HG03064 (cell line): ENCODE data around the gene MED20.
"Not testable (repeated sequence)": the region's sequence is repeated elsewhere in the genome, so short reads cannot be mapped to it uniquely, and the experiment has no call there.

Source experiments
- ATAC-seq: cut with Tn5 transposase; IDR thresholded peaks from one replicate; pipeline ENCODE4 v1.9.1; 2021; ENCODE audit warnings: low read depth; ENCODE audit not compliant: unreplicated experiment

The MED20 gene

GRCh38 chr6:41920921-41921711 lies at the start of gene MED20, which contains the start of gene BYSL:
Gene MED20 (minus strand): TSS chr6:41921139. CDS start chr6:41921018, 121 bp downstream.
Gene BYSL (plus strand): TSS chr6:41921499. CDS start chr6:41921563, 64 bp downstream.
- peak; percentile 88 for ATAC-seq

- no peak for ATAC-seq
These were observed 49.5 kb upstream of the MED20 start for GRCh38 chr6:41970436-41970846.

- no peak for ATAC-seq
These were observed 46.7 kb upstream of the MED20 start for GRCh38 chr6:41967312-41968287.

GRCh38 chr6:41966961-41967311 lies 46.0 kb upstream of the MED20 start:
- no peak for ATAC-seq

GRCh38 chr6:41966214-41966920 lies 45.4 kb upstream of the MED20 start:
- ATAC-seq = no peak

GRCh38 chr6:41965429-41966213 lies 44.7 kb upstream of the MED20 start:
- no peak for ATAC-seq

- ATAC-seq = no peak
These were observed 43.4 kb upstream of the MED20 start for GRCh38 chr6:41964201-41964887.

- no peak for ATAC-seq
These were observed 42.4 kb upstream of the MED20 start for GRCh38 chr6:41963371-41963770.

GRCh38 chr6:41960028-41960427 lies 39.1 kb upstream of the MED20 start:
- no peak for ATAC-seq

GRCh38 chr6:41958022-41958856 lies 37.3 kb upstream of the MED20 start:
- no peak for ATAC-seq

GRCh38 chr6:41957117-41957516 lies 36.2 kb upstream of the MED20 start:
- ATAC-seq = no peak

- ATAC-seq = no peak
These were observed 34.5 kb upstream of the MED20 start for GRCh38 chr6:41955412-41955811.

- ATAC-seq = no peak
These were observed 33.7 kb upstream of the MED20 start for GRCh38 chr6:41954668-41955067.

- no peak for ATAC-seq
These were observed 26.8 kb upstream of the MED20 start for GRCh38 chr6:41947581-41948220.

GRCh38 chr6:41943456-41943855 lies 22.5 kb upstream of the MED20 start:
- no peak for ATAC-seq

GRCh38 chr6:41942882-41943281 lies 21.9 kb upstream of the MED20 start:
- not testable (repeated sequence) for ATAC-seq

GRCh38 chr6:41942067-41942851 lies 21.3 kb upstream of the MED20 start:
- no peak for ATAC-seq
